GM06990 (cell line): ENCODE data around the gene CPM.

Experiments used
- DNase-seq: peaks from one replicate; pipeline ENCODE4 v3.0.0-alpha.2; 2011; ENCODE audit not compliant: insufficient read length; ENCODE audit errors: extremely low read depth
- H3K27me3 ChIP-seq: replicated peaks from 2 replicates; pipeline ENCODE4 v1.6.0; 2011; ENCODE audit warnings: low read length; ENCODE audit not compliant: control insufficient read depth, insufficient read depth
- H3K36me3 ChIP-seq: 2 replicates; pipeline ENCODE4 v1.5.1; 2011; ENCODE audit warnings: low read length; ENCODE audit not compliant: control insufficient read depth, insufficient read depth
- H3K4me3 ChIP-seq: replicated peaks from 2 replicates; pipeline ENCODE4 v1.5.1; 2011; ENCODE audit warnings: low read depth, mild to moderate bottlenecking, control low read depth, low read length
- CTCF ChIP-seq: IDR thresholded peaks from 2 replicates; pipeline ENCODE4 v1.5.1; 2011; ENCODE audit warnings: low read length, control low read depth, mild to moderate bottlenecking, inconsistent platforms; ENCODE audit not compliant: insufficient read depth, poor library complexity, severe bottlenecking

CPM gene

DNA sequence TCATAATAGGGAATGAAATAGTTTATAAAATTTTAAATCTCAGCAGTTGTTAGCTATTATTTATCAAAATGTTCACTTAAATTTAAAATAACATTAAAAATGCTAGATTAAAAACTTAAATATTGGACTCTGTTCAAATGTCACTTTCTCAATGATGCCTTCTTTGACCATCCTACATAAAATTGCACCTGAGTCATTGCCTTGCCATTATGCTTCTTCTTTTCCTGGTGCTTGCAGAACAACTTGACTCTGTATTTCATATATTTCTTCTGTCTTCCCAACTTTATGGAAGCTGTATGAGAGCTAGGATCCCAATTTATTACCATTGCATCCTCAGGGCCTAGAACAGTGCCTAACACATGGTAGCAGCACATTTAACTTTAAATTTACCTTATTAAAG is 37.3 kb upstream of the CPM start:
- no peaks in the 10 kb centered on the region for H3K27me3 ChIP-seq
- H3K4me3 ChIP-seq = no peak overlapping the region
- DNase-seq = no peak
- no peak for TF ChIP-seq CTCF
- H3K36me3 ChIP-seq = no peaks in the 10 kb centered on the region

DNA sequence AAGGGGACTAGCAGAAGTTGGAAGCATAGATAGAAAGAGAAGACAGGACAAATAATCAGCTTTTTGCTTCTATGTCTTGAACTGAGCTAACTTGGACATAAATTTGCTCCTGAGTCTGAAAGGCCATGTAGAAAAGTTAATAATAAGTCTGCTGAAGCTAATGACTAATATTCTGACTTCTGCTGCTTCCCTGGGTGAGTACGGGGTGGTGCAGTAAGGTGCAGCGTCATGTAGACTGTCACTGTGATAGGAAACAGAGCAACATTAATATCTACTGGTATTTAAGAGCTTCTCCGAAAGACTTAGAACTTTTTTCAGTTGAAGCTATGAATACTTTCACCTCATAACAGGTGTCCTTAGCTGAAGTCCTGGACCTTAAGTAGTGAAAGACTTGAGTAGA is 34.1 kb upstream of the CPM start:
- Histone ChIP-seq H3K4me3 (no peak overlapping the region), H3K27me3 (no peaks in the 10 kb centered on the region), H3K36me3 (no peaks in the 10 kb centered on the region)
- no peak for TF ChIP-seq CTCF
- DNase-seq = no peak

- Histone ChIP-seq H3K27me3 (no peaks in the 10 kb centered on the region), H3K36me3 (no peaks in the 10 kb centered on the region), H3K4me3 (no peak overlapping the region)
- DNase-seq = no peak
- no peak for TF ChIP-seq CTCF
These were observed 31.1 kb upstream of the CPM start for GRCh38 chr12:68963856-68964745.

- no peaks in the 10 kb centered on the region for H3K27me3 ChIP-seq
- no peak for DNase-seq
These were observed 30.2 kb upstream of the CPM start for GRCh38 chr12:68962877-68963855.

GRCh38 chr12:68959891-68960464 is 27.0 kb upstream of the CPM start:
- no peak for TF ChIP-seq CTCF
- no peak for DNase-seq
- H3K36me3 ChIP-seq = no peaks in the 10 kb centered on the region
- no peaks in the 10 kb centered on the region for H3K27me3 ChIP-seq
- H3K4me3 ChIP-seq = no peak overlapping the region

More at GRCh38 chr12:68962877-68963855, 30.2 kb upstream of the CPM start:
- TF ChIP-seq CTCF = no peak
- Histone ChIP-seq H3K36me3 (no peaks in the 10 kb centered on the region), H3K4me3 (no peak overlapping the region)
